DOHH2 (cell line): ENCODE results near the gene OSBPL9.

Experiments
- CTCF ChIP-seq: fragments of 200-600 bp; sonication (generic); IDR thresholded peaks from one replicate; pipeline ENCODE4 v1.5.1; 2014; ENCODE audit warnings: antibody characterized with exemption, mild to moderate bottlenecking, low read depth, low read length; ENCODE audit not compliant: poor library complexity, severe bottlenecking
- EZH2phosphoT487 ChIP-seq: fragments of 200-600 bp; sonication (generic); IDR thresholded peaks from 2 replicates; pipeline ENCODE4 v1.6.1; 2017; ENCODE audit warnings: borderline replicate concordance, mild to moderate bottlenecking, antibody characterized with exemption, low read length, moderate library complexity, mixed read lengths

- TF ChIP-seq CTCF = no peak
- TF ChIP-seq EZH2phosphoT487 = no peak
These were observed 16.4 kb upstream of the OSBPL9 start for GRCh38 chr1:51600529-51600928.
